Keratinocyte (primary cell): Measurements from ENCODE around the gene TICRR.

Experiments
- EZH2 ChIP-seq: IDR thresholded peaks from one replicate; pipeline ENCODE4 v1.6.1; 2012; ENCODE audit warnings: inconsistent platforms, mild to moderate bottlenecking, low read length, moderate library complexity
- TF ChIP-seq, protein P1 (sequence below), 3 experiments: IDR thresholded peaks in 1 of 3; conservative IDR thresholded peaks in 1 of 3; optimal IDR thresholded peaks in 1 of 3; 2 replicates in 2 of 3; 3 replicates in 1 of 3; pipeline versions ENCODE3 to v1.5.1; 2011; ENCODE audit warnings: low read length in 3 of 3, mild to moderate bottlenecking in 3 of 3, moderate library complexity in 2 of 3, control low read depth in 1 of 3, inconsistent platforms in 1 of 3; ENCODE audit not compliant: insufficient read depth in 2 of 3; ENCODE audit errors: extremely low read depth in 1 of 3

DNA sequence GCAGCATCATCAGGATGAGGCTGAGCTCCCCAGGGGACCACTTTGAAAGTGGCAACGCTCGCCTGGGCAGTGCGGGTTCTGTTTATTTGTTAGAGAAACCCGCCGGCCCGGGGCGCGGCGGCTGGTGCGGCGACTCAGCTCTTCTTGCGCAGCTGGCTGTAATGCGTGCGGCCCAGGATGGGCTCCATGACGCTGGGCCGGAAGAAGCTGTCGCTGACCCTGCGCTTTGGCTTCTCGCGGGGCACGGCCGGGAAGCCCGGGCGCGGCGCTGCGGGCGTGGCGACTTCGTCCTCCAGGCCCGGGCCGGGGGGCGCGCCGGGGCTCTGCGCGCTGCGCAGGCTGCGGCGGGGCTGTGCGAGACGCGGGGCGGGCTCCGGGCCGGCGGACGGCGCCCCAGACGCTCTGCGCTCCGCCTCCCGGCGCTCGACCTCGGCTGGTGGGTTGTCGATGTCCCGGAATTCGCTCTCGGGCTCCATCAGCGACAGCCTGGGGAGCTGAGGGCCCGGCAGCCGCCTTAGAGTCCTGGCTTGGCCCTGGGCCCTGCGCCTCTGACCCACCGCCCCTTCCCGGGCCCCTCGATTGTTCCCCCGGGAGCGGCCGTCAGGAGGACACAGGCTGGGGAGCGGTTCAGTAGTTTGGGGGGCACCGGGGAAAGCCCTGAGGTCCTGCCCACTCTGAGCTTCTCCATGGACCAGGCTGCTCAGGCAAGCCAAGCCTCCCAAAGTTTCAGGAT lies 90.3 kb downstream of the TICRR start:
- TF ChIP-seq, protein P1, sequence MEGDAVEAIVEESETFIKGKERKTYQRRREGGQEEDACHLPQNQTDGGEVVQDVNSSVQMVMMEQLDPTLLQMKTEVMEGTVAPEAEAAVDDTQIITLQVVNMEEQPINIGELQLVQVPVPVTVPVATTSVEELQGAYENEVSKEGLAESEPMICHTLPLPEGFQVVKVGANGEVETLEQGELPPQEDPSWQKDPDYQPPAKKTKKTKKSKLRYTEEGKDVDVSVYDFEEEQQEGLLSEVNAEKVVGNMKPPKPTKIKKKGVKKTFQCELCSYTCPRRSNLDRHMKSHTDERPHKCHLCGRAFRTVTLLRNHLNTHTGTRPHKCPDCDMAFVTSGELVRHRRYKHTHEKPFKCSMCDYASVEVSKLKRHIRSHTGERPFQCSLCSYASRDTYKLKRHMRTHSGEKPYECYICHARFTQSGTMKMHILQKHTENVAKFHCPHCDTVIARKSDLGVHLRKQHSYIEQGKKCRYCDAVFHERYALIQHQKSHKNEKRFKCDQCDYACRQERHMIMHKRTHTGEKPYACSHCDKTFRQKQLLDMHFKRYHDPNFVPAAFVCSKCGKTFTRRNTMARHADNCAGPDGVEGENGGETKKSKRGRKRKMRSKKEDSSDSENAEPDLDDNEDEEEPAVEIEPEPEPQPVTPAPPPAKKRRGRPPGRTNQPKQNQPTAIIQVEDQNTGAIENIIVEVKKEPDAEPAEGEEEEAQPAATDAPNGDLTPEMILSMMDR (optimal IDR thresholded peaks at IDR 0.05 in 1 of 3, IDR thresholded peaks at IDR 0.05 in 1 of 3, conservative IDR thresholded peaks at IDR 0.05 in 1 of 3; ENCODE audit: extremely low read depth in 1 of 3, insufficient read depth in 2 of 3, low read length in 3 of 3): no peak
- TF ChIP-seq EZH2: no peak
